SK-N-MC (cell line): ENCODE data around the gene GIMD1.

Source experiments
- EZH2 ChIP-seq: fragments of 200-600 bp; sonication (generic); IDR thresholded peaks from one replicate; pipeline ENCODE4 v1.6.1; 2017; ENCODE audit warnings: antibody characterized with exemption
- POLR2AphosphoS5 ChIP-seq: IDR thresholded peaks from 2 replicates; pipeline ENCODE4 v1.6.1; 2012; ENCODE audit warnings: mild to moderate bottlenecking, low read depth, low read length, borderline replicate concordance

- TF ChIP-seq EZH2 (no peak), POLR2AphosphoS5 (no peak)
Measured at GRCh38 chr4:106380179-106380578, 11.6 kb upstream of the GIMD1 start.
